Measurements from ENCODE around the gene CNTN4.
"Not testable (repeated sequence)": the region's sequence is repeated elsewhere in the genome, so short reads cannot be mapped to it uniquely, and the experiment has no call there.

Gene CNTN4

GRCh38 chr3:2934541-2934940 lies 835.9 kb downstream of the CNTN4 start:
- DNase-seq: no peak

- no peak for DNase-seq
Measured at GRCh38 chr3:2937055-2937454, 838.4 kb downstream of the CNTN4 start.

GRCh38 chr3:2937592-2937991 lies 838.9 kb downstream of the CNTN4 start:
- peak; percentile 9 for DNase-seq

GRCh38 chr3:2938711-2939110 lies 840.0 kb downstream of the CNTN4 start:
- DNase-seq: no peak

- no peak for DNase-seq
Measured at GRCh38 chr3:2940062-2940461, 841.4 kb downstream of the CNTN4 start.

GRCh38 chr3:2944628-2945027 lies 846.0 kb downstream of the CNTN4 start:
- no peak for DNase-seq

GRCh38 chr3:2945121-2945520 lies 846.5 kb downstream of the CNTN4 start:
- no peak for DNase-seq

GRCh38 chr3:2947536-2947935 lies 848.9 kb downstream of the CNTN4 start:
- no peak for DNase-seq

- DNase-seq: no peak
Measured at GRCh38 chr3:2948882-2949281, 850.2 kb downstream of the CNTN4 start.

GRCh38 chr3:2950159-2950558 lies 851.5 kb downstream of the CNTN4 start:
- no peak for DNase-seq

GRCh38 chr3:2957115-2957514 lies 858.4 kb downstream of the CNTN4 start:
- no peak for DNase-seq

GRCh38 chr3:2958551-2958950 lies 859.9 kb downstream of the CNTN4 start:
- no peak for DNase-seq

GRCh38 chr3:2961576-2961975 lies 862.9 kb downstream of the CNTN4 start:
- no peak for DNase-seq

- DNase-seq: no peak
Measured at GRCh38 chr3:2967871-2968270, 869.2 kb downstream of the CNTN4 start.

GRCh38 chr3:2968475-2968874 lies 869.8 kb downstream of the CNTN4 start:
- DNase-seq: no peak

GRCh38 chr3:2976212-2976611 lies 877.5 kb downstream of the CNTN4 start:
- DNase-seq: no peak

GRCh38 chr3:2976796-2977195 lies 878.1 kb downstream of the CNTN4 start:
- no peak for DNase-seq

- DNase-seq: no peak
Measured at GRCh38 chr3:2978977-2979732, 880.5 kb downstream of the CNTN4 start.

GRCh38 chr3:2984005-2984830 lies 885.6 kb downstream of the CNTN4 start:
- no peak for DNase-seq

- no peak for DNase-seq
Measured at GRCh38 chr3:2984831-2985220, 886.2 kb downstream of the CNTN4 start.

GRCh38 chr3:2985479-2985878 lies 886.8 kb downstream of the CNTN4 start:
- no peak for DNase-seq

- DNase-seq: no peak
Measured at GRCh38 chr3:2992534-2992933, 893.9 kb downstream of the CNTN4 start.

GRCh38 chr3:2993130-2993529 lies 894.5 kb downstream of the CNTN4 start:
- not testable (repeated sequence) for DNase-seq

GRCh38 chr3:2993736-2994135 lies 895.1 kb downstream of the CNTN4 start:
- DNase-seq: no peak
